AG04449 (cell line): ENCODE results near the gene TCF7L2.

Experiments
- CTCF ChIA-PET: fragments of 350-600 bp; formaldehyde crosslinking; extraction: SDS; loops from one replicate; lab custom pipeline; 2021; ENCODE audit warnings: antibody characterized with exemption; lab: Yijun Ruan, JAX
- POLR2A ChIA-PET: fragments of 400-600, 350-600 bp; formaldehyde crosslinking; extraction: SDS; loops from one replicate; lab custom pipeline; 2020; ENCODE audit warnings: antibody characterized with exemption, inconsistent platforms; lab: Yijun Ruan, JAX
- DNase-seq: peaks from one replicate; pipeline ENCODE4 v3.0.0-alpha.2; 2010; ENCODE audit warnings: low read depth, low spot score
- H3K4me3 ChIP-seq: 2 replicates; pipeline ENCODE4 v1.5.1; 2011; ENCODE audit warnings: low read depth, mild to moderate bottlenecking, control low read depth, low read length
- CTCF ChIP-seq: IDR thresholded peaks from one replicate; pipeline ENCODE4 v1.5.1; 2011; ENCODE audit warnings: mild to moderate bottlenecking, moderate library complexity, low read length, control low read depth, inconsistent platforms; ENCODE audit not compliant: insufficient read depth; ENCODE audit errors: missing control alignments

TCF7L2 gene

GRCh38 chr10:112949875-112950507 lies at the start of gene TCF7L2:
TCF7L2 (plus strand) TSS chr10:112950247; CDS start chr10:112950757, 510 bp downstream.
- ChIA-PET POLR2A (interaction anchor here (0.5 to 1.2 kb wide), 2 partner anchors 8 to 434 kb away, joined by 4 read pairs; no protein-coding TSS in a partner anchor), CTCF (interaction anchor here (1.2 kb wide), 1 partner anchor 179 kb away, joined by 3 read pairs; no protein-coding TSS in a partner anchor)
- H3K4me3 ChIP-seq, result peak within 1 kb of the TSS; percentile 70
- peak; percentile 1 for TF ChIP-seq CTCF
- no peak for DNase-seq

- H3K4me3 ChIP-seq, result no peak overlapping the region
- CTCF ChIA-PET, result no interaction called here
- POLR2A ChIA-PET, result no interaction called here
- DNase-seq, result no peak
- TF ChIP-seq CTCF, result no peak
Observed at GRCh38 chr10:112902730-112903129, 47.3 kb upstream of the TCF7L2 start.

- DNase-seq, result no peak
- ChIA-PET CTCF (no interaction called here), POLR2A (interaction anchor here (0.6 kb wide), 1 partner anchor 223 kb away, joined by 3 read pairs; no protein-coding TSS in a partner anchor)
- H3K4me3 ChIP-seq, result no peak overlapping the region
- no peak for TF ChIP-seq CTCF
Observed at GRCh38 chr10:112904000-112904399, 46.0 kb upstream of the TCF7L2 start.

- no peak for TF ChIP-seq CTCF
- ChIA-PET POLR2A (no interaction called here), CTCF (no interaction called here)
Observed at GRCh38 chr10:112906945-112907344, 43.1 kb upstream of the TCF7L2 start.

GRCh38 chr10:112907893-112908292 lies 42.2 kb upstream of the TCF7L2 start:
- DNase-seq, result no peak
- no peak overlapping the region for H3K4me3 ChIP-seq
- ChIA-PET POLR2A (no interaction called here), CTCF (no interaction called here)
- TF ChIP-seq CTCF, result no peak

More at GRCh38 chr10:112906945-112907344, 43.1 kb upstream of the TCF7L2 start:
- no peak for DNase-seq
- H3K4me3 ChIP-seq, result no peak overlapping the region

GRCh38 chr10:112911206-112911605 lies 38.8 kb upstream of the TCF7L2 start:
- POLR2A ChIA-PET, result no interaction called here
- no peak for TF ChIP-seq CTCF

More at GRCh38 chr10:112911206-112911605, 38.8 kb upstream of the TCF7L2 start:
- CTCF ChIA-PET, result no interaction called here
- no peak for DNase-seq
- H3K4me3 ChIP-seq, result no peak overlapping the region
